Liver (tissue), 9 donors: ENCODE measurements around the gene TNNT1. TPM values are rescaled to one million over a fixed set of nuclear protein-coding genes. Genes with fewer than 3 reads are reported as not detected.
"Not testable (repeated sequence)": the region's sequence is repeated elsewhere in the genome, so short reads cannot be mapped to it uniquely, and the experiment has no call there.

ENCODE experiments used
- DNase-seq: peaks from one replicate; pipeline ENCODE4 v3.0.0-alpha.2; 2017; ENCODE audit warnings: low spot score
- H3K27ac ChIP-seq, 2 donors: one replicate each; pipeline ENCODE4 v1.7.0; 2013; ENCODE audit warnings: inconsistent platforms in 2 of 2, low read length in 2 of 2, control low read depth in 1 of 2, low read depth in 1 of 2, mild to moderate bottlenecking in 1 of 2
- H3K27me3 ChIP-seq, 4 donors: one replicate each; pipeline versions ENCODE4 v1.6.1 to v1.7.0; 2013; ENCODE audit warnings: low read length in 3 of 4, inconsistent platforms in 1 of 4, mild to moderate bottlenecking in 1 of 4, moderate library complexity in 1 of 4; ENCODE audit not compliant: control insufficient read depth in 4 of 4, insufficient read depth in 4 of 4
- H3K36me3 ChIP-seq, 4 donors: one replicate each; pipeline versions ENCODE4 v1.6.1 to v1.7.0; 2013; ENCODE audit warnings: low read length in 3 of 4, mild to moderate bottlenecking in 3 of 4, low read depth in 1 of 4, moderate library complexity in 1 of 4; ENCODE audit not compliant: control insufficient read depth in 4 of 4, insufficient read depth in 3 of 4
- H3K4me1 ChIP-seq, 4 donors: one replicate each; pipeline versions ENCODE4 v1.6.1 to v1.7.0; 2013; ENCODE audit warnings: low read length in 3 of 4, mild to moderate bottlenecking in 3 of 4, moderate library complexity in 1 of 4; ENCODE audit not compliant: control insufficient read depth in 4 of 4, insufficient read depth in 4 of 4
- H3K4me3 ChIP-seq, 3 donors: one replicate each; pipeline versions ENCODE4 v1.6.1 to v1.7.0; 2013; ENCODE audit warnings: low read length in 3 of 3, control low read depth in 1 of 3, low read depth in 1 of 3, mild to moderate bottlenecking in 1 of 3
- H3K9ac ChIP-seq, 2 donors: one replicate each; pipeline ENCODE4 v1.7.0; 2013; ENCODE audit warnings: low read length in 2 of 2, mild to moderate bottlenecking in 2 of 2, moderate library complexity in 2 of 2, control low read depth in 1 of 2, low read depth in 1 of 2
- H3K9me3 ChIP-seq, 4 donors: one replicate each; pipeline versions ENCODE4 v1.6.1 to v1.7.0; 2013; ENCODE audit warnings: low read length in 3 of 4; ENCODE audit not compliant: control insufficient read depth in 4 of 4
- EGR1 ChIP-seq, 2 donors: IDR thresholded peaks; 2 replicates each; pipeline ENCODE4 v1.6.1; 2016 to 2018; ENCODE audit warnings: antibody characterized with exemption in 2 of 2, low read depth in 2 of 2
- GABPA ChIP-seq, 2 donors: IDR thresholded peaks in 1 of 2; conservative IDR thresholded peaks in 1 of 2; 2 replicates each; pipeline ENCODE4 v1.6.1; 2016; ENCODE audit warnings: antibody characterized with exemption in 2 of 2, mild to moderate bottlenecking in 1 of 2, moderate library complexity in 1 of 2
- HNF4A ChIP-seq, 2 donors: conservative IDR thresholded peaks; 2 replicates each; pipeline ENCODE4 v1.6.1; 2016; ENCODE audit warnings: antibody characterized with exemption in 2 of 2, mild to moderate bottlenecking in 2 of 2
- HNF4G ChIP-seq: IDR thresholded peaks from 2 replicates; pipeline ENCODE4 v1.6.1; 2016; ENCODE audit warnings: antibody characterized with exemption
- JUND ChIP-seq, 2 donors: IDR thresholded peaks; 2 replicates each; pipeline ENCODE4 v1.6.1; 2016; ENCODE audit warnings: antibody characterized with exemption in 2 of 2
- NR2F2 ChIP-seq: IDR thresholded peaks from 2 replicates; pipeline ENCODE4 v1.6.1; 2016; ENCODE audit warnings: antibody characterized with exemption
- RAD21 ChIP-seq, 2 donors: IDR thresholded peaks; 2 replicates each; pipeline ENCODE4 v1.6.1; 2016; ENCODE audit warnings: antibody characterized with exemption in 2 of 2, mild to moderate bottlenecking in 2 of 2
- REST ChIP-seq: IDR thresholded peaks from 2 replicates; pipeline ENCODE4 v1.6.1; 2016; ENCODE audit warnings: antibody characterized with exemption, mild to moderate bottlenecking
- SP1 ChIP-seq: IDR thresholded peaks from 2 replicates; pipeline ENCODE4 v1.6.1; 2018; ENCODE audit warnings: antibody characterized with exemption, mild to moderate bottlenecking
- TAF1 ChIP-seq: conservative IDR thresholded peaks from 2 replicates; pipeline ENCODE4 v1.6.1; 2016; ENCODE audit warnings: antibody characterized with exemption, mild to moderate bottlenecking
- WGBS: extraction: QIAGEN DNeasy Blood & Tissue Kit; methylation state at CpG from one replicate; pipeline ENCODE4 v1.1.7; 2013; 5-methylcytosine and 5-hydroxymethylcytosine counted together
- polyA plus RNA-seq, 2 donors: library from polyadenylated mRNA; stranded (reverse) in 1 of 2; unstranded in 1 of 2; fragments of 200-250 nt in 1 of 2; fragments of >200 nt in 1 of 2; fragmentation: Nextera tagmentation in 1 of 2; extraction: Ambion mirVana in 1 of 2; gene quantifications; one replicate each; pipeline versions ENCODE4 v1.2.1 to v1.2.3, GENCODE V29; 2013 to 2015
- total RNA-seq, 2 donors: library from RNA; depleted of rRNA; stranded (reverse); fragments of >200 nt; gene quantifications; one replicate each; pipeline ENCODE4 v1.2.3, GENCODE V29; 2014
- TF ChIP-seq, protein P1 (sequence below): IDR thresholded peaks from 2 replicates; pipeline ENCODE4 v1.6.1; 2016; ENCODE audit warnings: antibody characterized with exemption
- TF ChIP-seq, protein P2 (sequence below): IDR thresholded peaks from 2 replicates; pipeline ENCODE4 v1.6.1; 2016; ENCODE audit warnings: antibody characterized with exemption
- TF ChIP-seq, protein P3 (sequence below): IDR thresholded peaks from 2 replicates; pipeline ENCODE4 v1.6.1; 2016; ENCODE audit warnings: antibody characterized with exemption
- donor health status: healthy.
- donor health status: healthy.
- donor health status: healthy.
- donor health status: healthy.
- donor health status: healthy.

Gene TNNT1
- total and polyA plus RNA-seq, 4 donors = 0.15 to 0.28 TPM; not detected in 2

GRCh38 chr19:55173186-55173713 is 24.2 kb upstream of the TNNT1 start (continued):
- TF ChIP-seq, protein P1, sequence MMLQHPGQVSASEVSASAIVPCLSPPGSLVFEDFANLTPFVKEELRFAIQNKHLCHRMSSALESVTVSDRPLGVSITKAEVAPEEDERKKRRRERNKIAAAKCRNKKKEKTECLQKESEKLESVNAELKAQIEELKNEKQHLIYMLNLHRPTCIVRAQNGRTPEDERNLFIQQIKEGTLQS = no peak
- TF ChIP-seq GABPA (IDR thresholded peaks at IDR 0.05 in 1 of 2, conservative IDR thresholded peaks at IDR 0.05 in 1 of 2) (no peak), HNF4G (no peak), NR2F2 (no peak), HNF4A (conservative IDR thresholded peaks at IDR 0.05) (no peak)

- 20% methylated on average over 12 of the region's 12 CpGs for WGBS
- TF ChIP-seq HNF4G (no peak), RAD21 (IDR thresholded peaks at IDR 0.05) (no peak)
- no peak for DNase-seq
- H3K4me1 ChIP-seq = no peaks in the 10 kb centered on the region
- H3K27ac ChIP-seq = no peak overlapping the region
- H3K4me3 ChIP-seq = no peak overlapping the region
- H3K9me3 ChIP-seq = no peaks in the 10 kb centered on the region
- H3K36me3 ChIP-seq = no peaks in the 10 kb centered on the region
- peaks cover 3 to 11% (median 10%) of the 10 kb centered on the region in 4 donors for H3K27me3 ChIP-seq
- no peak overlapping the region for H3K9ac ChIP-seq
These were observed 23.7 kb upstream of the TNNT1 start for GRCh38 chr19:55172741-55173140.

- H3K27ac ChIP-seq, H3K4me3 ChIP-seq, H3K4me1 ChIP-seq, H3K9me3 ChIP-seq, DNase-seq, H3K9ac ChIP-seq, H3K36me3 ChIP-seq: not testable (repeated sequence)
- H3K27me3 ChIP-seq = peaks cover 4 to 12% (median 10%) of the 10 kb centered on the region in 4 donors
- WGBS = 63% methylated on average over 9 of the region's 9 CpGs
These were observed 23.3 kb upstream of the TNNT1 start for GRCh38 chr19:55172318-55172717.

DNA sequence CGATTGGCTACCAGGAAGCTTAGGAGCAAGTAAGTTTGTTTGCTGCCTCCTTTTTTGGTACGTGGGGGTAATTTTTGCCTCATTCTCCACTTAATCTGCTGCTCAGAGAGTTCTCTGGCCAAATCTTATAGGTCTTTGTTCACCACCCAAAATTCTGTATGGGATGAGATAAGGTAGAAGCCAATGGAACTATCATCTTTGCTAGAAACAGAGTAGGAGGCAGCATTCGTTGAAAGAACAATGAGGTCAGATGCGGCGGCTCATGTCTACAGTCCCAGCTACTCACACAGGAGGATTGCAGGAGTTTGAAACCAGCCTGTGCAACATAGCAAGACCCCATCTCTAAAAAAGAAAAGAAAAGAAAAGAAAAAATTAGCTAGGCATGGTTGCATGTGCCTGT is 22.4 kb upstream of the TNNT1 start:
- TF ChIP-seq RAD21 (IDR thresholded peaks at IDR 0.05) (no peak), HNF4A (conservative IDR thresholded peaks at IDR 0.05) (no peak), HNF4G (no peak), TAF1 (no peak), EGR1 (IDR thresholded peaks at IDR 0.05; ENCODE audit: low read depth in 2 of 2) (no peak), JUND (IDR thresholded peaks at IDR 0.05) (no peak), SP1 (no peak), GABPA (IDR thresholded peaks at IDR 0.05 in 1 of 2, conservative IDR thresholded peaks at IDR 0.05 in 1 of 2) (no peak), REST (no peak)
- TF ChIP-seq, protein P2, sequence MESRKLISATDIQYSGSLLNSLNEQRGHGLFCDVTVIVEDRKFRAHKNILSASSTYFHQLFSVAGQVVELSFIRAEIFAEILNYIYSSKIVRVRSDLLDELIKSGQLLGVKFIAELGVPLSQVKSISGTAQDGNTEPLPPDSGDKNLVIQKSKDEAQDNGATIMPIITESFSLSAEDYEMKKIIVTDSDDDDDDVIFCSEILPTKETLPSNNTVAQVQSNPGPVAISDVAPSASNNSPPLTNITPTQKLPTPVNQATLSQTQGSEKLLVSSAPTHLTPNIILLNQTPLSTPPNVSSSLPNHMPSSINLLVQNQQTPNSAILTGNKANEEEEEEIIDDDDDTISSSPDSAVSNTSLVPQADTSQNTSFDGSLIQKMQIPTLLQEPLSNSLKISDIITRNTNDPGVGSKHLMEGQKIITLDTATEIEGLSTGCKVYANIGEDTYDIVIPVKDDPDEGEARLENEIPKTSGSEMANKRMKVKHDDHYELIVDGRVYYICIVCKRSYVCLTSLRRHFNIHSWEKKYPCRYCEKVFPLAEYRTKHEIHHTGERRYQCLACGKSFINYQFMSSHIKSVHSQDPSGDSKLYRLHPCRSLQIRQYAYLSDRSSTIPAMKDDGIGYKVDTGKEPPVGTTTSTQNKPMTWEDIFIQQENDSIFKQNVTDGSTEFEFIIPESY = no peak
- TF ChIP-seq, protein P3, sequence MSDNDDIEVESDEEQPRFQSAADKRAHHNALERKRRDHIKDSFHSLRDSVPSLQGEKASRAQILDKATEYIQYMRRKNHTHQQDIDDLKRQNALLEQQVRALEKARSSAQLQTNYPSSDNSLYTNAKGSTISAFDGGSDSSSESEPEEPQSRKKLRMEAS = no peak
- TF ChIP-seq, protein P1 = no peak
- DNase-seq = no peak
- H3K27ac ChIP-seq = no peak overlapping the region
- peaks cover 0 to 5% (median 0%) of the 10 kb centered on the region in 4 donors for H3K4me1 ChIP-seq
- H3K9me3 ChIP-seq = no peaks in the 10 kb centered on the region
- WGBS = 77% methylated on average over 5 of the region's 5 CpGs
- peaks cover 5 to 15% (median 8%) of the 10 kb centered on the region in 4 donors for H3K27me3 ChIP-seq
- H3K36me3 ChIP-seq = no peaks in the 10 kb centered on the region
- no peak overlapping the region for H3K9ac ChIP-seq
- H3K4me3 ChIP-seq = no peak overlapping the region
